ENCODE results near the gene ATP10D.

- TF ChIP-seq CTCF (IDR thresholded peaks at IDR 0.05) (no peak), POLR2A (IDR thresholded peaks at IDR 0.05) (no peak), EP300 (IDR thresholded peaks at IDR 0.05) (no peak)
Observed at GRCh38 chr4:47606482-47606881, 121.4 kb downstream of the ATP10D start.
